ENCODE data around the gene SLC31A1. TPM values are rescaled to one million over a fixed set of nuclear protein-coding genes. Genes with fewer than 3 reads are reported as not detected.
A peak's percentile ranks its signal among the peaks of the same experiment; 100 is the strongest.
"Not testable (repeated sequence)": the region's sequence is repeated elsewhere in the genome, so short reads cannot be mapped to it uniquely, and the experiment has no call there.

SLC31A1 gene
- polyA plus RNA-seq, 1 experiment = 25.7 TPM

DNA sequence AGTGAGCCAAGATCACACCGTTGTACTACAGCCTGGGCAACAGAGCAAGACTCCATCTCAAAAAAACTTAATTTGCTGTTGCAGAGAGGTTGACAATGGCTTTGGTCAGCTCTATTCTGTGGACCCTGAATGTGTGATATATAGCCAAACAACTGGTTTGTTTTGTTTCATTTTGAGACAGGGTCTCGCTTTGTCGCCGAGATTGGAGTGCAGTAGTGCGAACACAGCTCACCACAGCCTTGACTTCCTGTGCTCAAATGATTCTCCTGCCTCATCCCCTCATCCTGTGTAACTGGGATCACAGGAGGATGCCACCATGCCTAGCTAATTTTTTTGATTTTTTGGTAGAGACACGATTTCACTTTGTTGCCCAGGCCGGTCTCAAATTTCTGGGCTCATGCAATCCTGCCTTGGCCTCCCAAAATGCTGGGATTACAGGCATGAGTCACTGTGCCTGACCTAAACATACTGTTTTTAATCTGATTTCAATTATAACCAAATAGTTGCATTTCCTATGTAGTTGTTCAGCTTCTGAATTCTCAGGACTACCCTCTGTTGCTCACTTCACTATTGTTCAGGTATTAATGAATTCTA, 72.0 kb downstream of the SLC31A1 start:
- Histone ChIP-seq H3K36me3 (ENCODE audit: control insufficient read depth, insufficient read depth, low read length) (peaks cover 15% of the 10 kb centered on the region), H3K27me3 (ENCODE audit: control insufficient read depth, insufficient read depth, low read length) (no peaks in the 10 kb centered on the region), H3K4me3 (ENCODE audit: low read depth, low read length) (no peak overlapping the region)
- no peak for TF ChIP-seq CTCF (IDR thresholded peaks at IDR 0.05; ENCODE audit: insufficient read depth, low read depth, low read length)
- ChIA-PET CTCF (no interaction called here), POLR2A (no interaction called here)
- DNase-seq (ENCODE audit: low read depth) = peak; percentile 47

- H3K4me3 ChIP-seq (ENCODE audit: low read depth, low read length); H3K36me3 ChIP-seq (ENCODE audit: control insufficient read depth, insufficient read depth, low read length); H3K27me3 ChIP-seq (ENCODE audit: control insufficient read depth, insufficient read depth, low read length); DNase-seq (ENCODE audit: low read depth): not testable (repeated sequence)
- ChIA-PET POLR2A (interaction anchor here (0.8 kb wide), 1 partner anchor 40 kb away, joined by 3 read pairs; no protein-coding TSS in a partner anchor), CTCF (interaction anchor here (1.0 to 2.1 kb wide), 5 partner anchors 12 to 112 kb away, joined by 3 to 6 read pairs (median 4); partner anchors contain the start of genes ALAD and CDC26)
Measured at GRCh38 chr9:113296247-113296646, 74.9 kb downstream of the SLC31A1 start.

- DNase-seq (ENCODE audit: low read depth) = no peak
- POLR2A ChIA-PET = interaction anchor here (0.8 kb wide), 1 partner anchor 39 kb away, joined by 3 read pairs; no protein-coding TSS in a partner anchor
- no peak for TF ChIP-seq CTCF (IDR thresholded peaks at IDR 0.05; ENCODE audit: insufficient read depth, low read depth, low read length)
- CTCF ChIA-PET = interaction anchor here (0.6 to 2.1 kb wide), 4 partner anchors 11 to 460 kb away, joined by 3 to 6 read pairs (median 4); partner anchors contain the start of genes ALAD and CDC26
- H3K27me3 ChIP-seq (ENCODE audit: control insufficient read depth, insufficient read depth, low read length) = peaks cover 1% of the 10 kb centered on the region; the same call in 1 of the 2 replicates
- no peak overlapping the region for H3K4me3 ChIP-seq (ENCODE audit: low read depth, low read length)
- H3K36me3 ChIP-seq (ENCODE audit: control insufficient read depth, insufficient read depth, low read length) = peaks cover 2% of the 10 kb centered on the region; the same call in 1 of the 2 replicates
Measured at GRCh38 chr9:113296796-113297558, 75.6 kb downstream of the SLC31A1 start.

- ChIA-PET POLR2A (no interaction called here), CTCF (interaction anchor here (1.0 kb wide), 1 partner anchor 14 kb away, joined by 3 read pairs; no protein-coding TSS in a partner anchor)
- H3K27me3 ChIP-seq (ENCODE audit: control insufficient read depth, insufficient read depth, low read length) = peaks cover 3% of the 10 kb centered on the region
- no peak for TF ChIP-seq CTCF (IDR thresholded peaks at IDR 0.05; ENCODE audit: insufficient read depth, low read depth, low read length)
- DNase-seq (ENCODE audit: low read depth) = no peak
- peaks cover under 1% of the 10 kb centered on the region; the same call in 1 of the 2 replicates for H3K36me3 ChIP-seq (ENCODE audit: control insufficient read depth, insufficient read depth, low read length)
- H3K4me3 ChIP-seq (ENCODE audit: low read depth, low read length) = no peak overlapping the region
Measured at GRCh38 chr9:113298311-113298710, 77.0 kb downstream of the SLC31A1 start.

DNA sequence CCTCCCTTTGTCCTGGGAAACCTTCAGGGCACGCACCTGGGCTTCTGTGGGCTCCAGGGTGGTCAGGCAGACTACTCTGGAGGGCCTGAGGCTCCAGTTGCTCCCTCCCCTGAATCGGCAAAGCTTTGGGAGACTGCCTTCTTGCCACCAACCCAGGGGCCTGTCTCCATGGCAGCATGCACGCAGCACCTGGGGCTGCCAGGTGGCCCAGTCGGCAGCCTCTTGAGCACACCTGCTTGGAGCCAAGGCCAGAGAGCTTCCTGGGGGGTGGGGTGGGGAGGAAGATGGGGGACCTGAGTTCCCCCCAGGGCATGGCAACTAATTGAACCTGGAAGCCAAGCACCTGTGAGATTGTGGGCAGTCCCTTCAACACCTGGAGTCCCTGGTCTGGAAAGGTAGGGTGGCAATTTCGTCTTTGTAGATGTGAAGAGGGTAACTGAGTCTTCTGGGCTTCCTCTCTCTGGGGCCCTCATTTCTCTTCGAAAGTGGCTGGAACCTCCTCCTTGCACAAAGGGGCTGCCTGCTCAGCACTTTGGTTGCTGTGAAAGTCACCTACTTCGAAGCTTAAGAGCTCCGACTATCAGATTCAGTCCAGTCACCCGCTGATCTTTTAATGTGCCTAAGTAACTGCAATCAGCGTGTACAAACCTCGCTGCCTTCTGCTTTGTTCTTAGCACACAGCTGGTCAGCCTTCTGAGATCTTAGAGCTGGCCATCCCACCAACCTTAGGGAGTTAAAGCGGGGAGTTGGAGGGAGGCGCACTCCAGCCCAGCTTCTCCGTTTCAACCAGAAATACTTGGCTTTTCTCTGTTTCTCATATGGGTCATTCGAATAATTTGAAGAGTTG, 77.8 kb downstream of the SLC31A1 start:
- Histone ChIP-seq H3K4me3 (ENCODE audit: low read depth, low read length) (no peak overlapping the region), H3K36me3 (ENCODE audit: control insufficient read depth, insufficient read depth, low read length) (no peaks in the 10 kb centered on the region), H3K27me3 (ENCODE audit: control insufficient read depth, insufficient read depth, low read length) (peaks cover 3% of the 10 kb centered on the region)
- CTCF ChIA-PET = interaction anchor here (0.9 to 1.2 kb wide), 4 partner anchors 13 to 109 kb away, joined by 3 read pairs; no protein-coding TSS in a partner anchor
- no peak for TF ChIP-seq CTCF (IDR thresholded peaks at IDR 0.05; ENCODE audit: insufficient read depth, low read depth, low read length)
- DNase-seq (ENCODE audit: low read depth) = no peak
- POLR2A ChIA-PET = no interaction called here

All from BJ (cell line).